ENCODE measurements around the gene VPS39.

GRCh38 chr15:42128476-42128875 lies 79.6 kb downstream of the VPS39 start:
- TF ChIP-seq CTCF (IDR thresholded peaks at IDR 0.05): no peak
- TF ChIP-seq ZFX (IDR thresholded peaks at IDR 0.05; ENCODE audit: borderline replicate concordance): no peak
